ENCODE data around the gene PRKCA.

Gene PRKCA

GRCh38 chr17:66805567-66805966 is 503.2 kb downstream of the PRKCA start:
- TF ChIP-seq, protein P1, sequence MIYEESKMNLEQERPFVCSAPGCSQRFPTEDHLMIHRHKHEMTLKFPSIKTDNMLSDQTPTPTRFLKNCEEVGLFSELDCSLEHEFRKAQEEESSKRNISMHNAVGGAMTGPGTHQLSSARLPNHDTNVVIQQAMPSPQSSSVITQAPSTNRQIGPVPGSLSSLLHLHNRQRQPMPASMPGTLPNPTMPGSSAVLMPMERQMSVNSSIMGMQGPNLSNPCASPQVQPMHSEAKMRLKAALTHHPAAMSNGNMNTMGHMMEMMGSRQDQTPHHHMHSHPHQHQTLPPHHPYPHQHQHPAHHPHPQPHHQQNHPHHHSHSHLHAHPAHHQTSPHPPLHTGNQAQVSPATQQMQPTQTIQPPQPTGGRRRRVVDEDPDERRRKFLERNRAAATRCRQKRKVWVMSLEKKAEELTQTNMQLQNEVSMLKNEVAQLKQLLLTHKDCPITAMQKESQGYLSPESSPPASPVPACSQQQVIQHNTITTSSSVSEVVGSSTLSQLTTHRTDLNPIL (CRISPR knock-in tag; IDR thresholded peaks at IDR 0.05; ENCODE audit: low read depth): no peak
- TF ChIP-seq ESRRG (CRISPR knock-in tag; IDR thresholded peaks at IDR 0.05) (no peak), TCF4 (CRISPR knock-in tag; IDR thresholded peaks at IDR 0.05; ENCODE audit: borderline replicate concordance) (no peak), ZFP30 (CRISPR knock-in tag; IDR thresholded peaks at IDR 0.05) (no peak), TOX (CRISPR knock-in tag; IDR thresholded peaks at IDR 0.05; ENCODE audit: borderline replicate concordance) (no peak), OSR1 (CRISPR knock-in tag; IDR thresholded peaks at IDR 0.05) (no peak), ZC3H10 (CRISPR knock-in tag; IDR thresholded peaks at IDR 0.05) (no peak), ZNF8 (CRISPR knock-in tag; IDR thresholded peaks at IDR 0.05) (no peak), RARB (CRISPR knock-in tag; IDR thresholded peaks at IDR 0.05) (no peak), ZNF565 (CRISPR knock-in tag; conservative IDR thresholded peaks at IDR 0.05; ENCODE audit: low read depth) (no peak), CSRNP3 (CRISPR knock-in tag; IDR thresholded peaks at IDR 0.05) (no peak), SNAI2 (CRISPR knock-in tag; IDR thresholded peaks at IDR 0.05) (no peak), ARNTL (CRISPR knock-in tag; IDR thresholded peaks at IDR 0.05; ENCODE audit: borderline replicate concordance, low read depth) (no peak), BACH2 (CRISPR knock-in tag; IDR thresholded peaks at IDR 0.05; ENCODE audit: borderline replicate concordance) (no peak), PPARA (CRISPR knock-in tag; IDR thresholded peaks at IDR 0.05; ENCODE audit: borderline replicate concordance) (no peak)
- TF ChIP-seq, protein P2, sequence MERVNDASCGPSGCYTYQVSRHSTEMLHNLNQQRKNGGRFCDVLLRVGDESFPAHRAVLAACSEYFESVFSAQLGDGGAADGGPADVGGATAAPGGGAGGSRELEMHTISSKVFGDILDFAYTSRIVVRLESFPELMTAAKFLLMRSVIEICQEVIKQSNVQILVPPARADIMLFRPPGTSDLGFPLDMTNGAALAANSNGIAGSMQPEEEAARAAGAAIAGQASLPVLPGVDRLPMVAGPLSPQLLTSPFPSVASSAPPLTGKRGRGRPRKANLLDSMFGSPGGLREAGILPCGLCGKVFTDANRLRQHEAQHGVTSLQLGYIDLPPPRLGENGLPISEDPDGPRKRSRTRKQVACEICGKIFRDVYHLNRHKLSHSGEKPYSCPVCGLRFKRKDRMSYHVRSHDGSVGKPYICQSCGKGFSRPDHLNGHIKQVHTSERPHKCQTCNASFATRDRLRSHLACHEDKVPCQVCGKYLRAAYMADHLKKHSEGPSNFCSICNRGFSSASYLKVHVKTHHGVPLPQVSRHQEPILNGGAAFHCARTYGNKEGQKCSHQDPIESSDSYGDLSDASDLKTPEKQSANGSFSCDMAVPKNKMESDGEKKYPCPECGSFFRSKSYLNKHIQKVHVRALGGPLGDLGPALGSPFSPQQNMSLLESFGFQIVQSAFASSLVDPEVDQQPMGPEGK (CRISPR knock-in tag; IDR thresholded peaks at IDR 0.05; ENCODE audit: borderline replicate concordance): no peak
- ATAC-seq: no peak

DNA sequence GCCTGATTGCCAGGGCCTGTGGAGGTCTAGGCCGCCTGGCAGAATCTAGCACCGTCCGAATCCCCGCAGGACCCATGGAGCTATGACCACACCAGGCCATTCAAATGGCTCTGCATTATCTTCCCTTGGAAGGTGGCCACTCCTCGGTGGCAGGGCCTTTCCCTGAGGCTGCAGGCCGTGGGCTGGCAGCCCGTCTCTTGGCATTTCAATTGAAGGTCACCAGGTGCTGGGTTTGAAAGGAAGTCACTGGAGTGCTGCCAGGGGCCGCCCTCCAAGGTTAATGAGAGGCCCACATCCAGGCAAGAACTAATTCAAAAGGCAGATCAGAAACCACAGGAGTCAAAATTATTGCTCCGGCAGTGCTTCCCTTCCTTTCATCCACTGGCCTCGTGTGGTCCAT is 504.8 kb downstream of the PRKCA start:
- ATAC-seq: no peak
- TF ChIP-seq GLIS3 (CRISPR knock-in tag; IDR thresholded peaks at IDR 0.05) (no peak), RARB (CRISPR knock-in tag; IDR thresholded peaks at IDR 0.05) (no peak), OSR1 (CRISPR knock-in tag; IDR thresholded peaks at IDR 0.05) (no peak), ISL1 (CRISPR knock-in tag; IDR thresholded peaks at IDR 0.05) (no peak), ESRRG (CRISPR knock-in tag; IDR thresholded peaks at IDR 0.05) (no peak), ZC3H10 (CRISPR knock-in tag; IDR thresholded peaks at IDR 0.05) (no peak), TCF4 (CRISPR knock-in tag; IDR thresholded peaks at IDR 0.05; ENCODE audit: borderline replicate concordance) (no peak), ZNF565 (CRISPR knock-in tag; conservative IDR thresholded peaks at IDR 0.05; ENCODE audit: low read depth) (no peak), CSRNP3 (CRISPR knock-in tag; IDR thresholded peaks at IDR 0.05) (no peak), PPARA (CRISPR knock-in tag; IDR thresholded peaks at IDR 0.05; ENCODE audit: borderline replicate concordance) (no peak), ZFP30 (CRISPR knock-in tag; IDR thresholded peaks at IDR 0.05) (no peak)
- TF ChIP-seq, protein P2 (CRISPR knock-in tag; IDR thresholded peaks at IDR 0.05; ENCODE audit: borderline replicate concordance): no peak
- TF ChIP-seq, protein P1 (CRISPR knock-in tag; IDR thresholded peaks at IDR 0.05; ENCODE audit: low read depth): no peak
- TF ChIP-seq, protein P3, sequence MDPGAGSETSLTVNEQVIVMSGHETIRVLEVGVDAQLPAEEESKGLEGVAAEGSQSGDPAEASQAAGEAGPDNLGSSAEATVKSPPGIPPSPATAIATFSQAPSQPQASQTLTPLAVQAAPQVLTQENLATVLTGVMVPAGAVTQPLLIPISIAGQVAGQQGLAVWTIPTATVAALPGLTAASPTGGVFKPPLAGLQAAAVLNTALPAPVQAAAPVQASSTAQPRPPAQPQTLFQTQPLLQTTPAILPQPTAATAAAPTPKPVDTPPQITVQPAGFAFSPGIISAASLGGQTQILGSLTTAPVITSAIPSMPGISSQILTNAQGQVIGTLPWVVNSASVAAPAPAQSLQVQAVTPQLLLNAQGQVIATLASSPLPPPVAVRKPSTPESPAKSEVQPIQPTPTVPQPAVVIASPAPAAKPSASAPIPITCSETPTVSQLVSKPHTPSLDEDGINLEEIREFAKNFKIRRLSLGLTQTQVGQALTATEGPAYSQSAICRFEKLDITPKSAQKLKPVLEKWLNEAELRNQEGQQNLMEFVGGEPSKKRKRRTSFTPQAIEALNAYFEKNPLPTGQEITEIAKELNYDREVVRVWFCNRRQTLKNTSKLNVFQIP (CRISPR knock-in tag; IDR thresholded peaks at IDR 0.05; ENCODE audit: borderline replicate concordance, low read depth): no peak
- TF ChIP-seq, protein P4, sequence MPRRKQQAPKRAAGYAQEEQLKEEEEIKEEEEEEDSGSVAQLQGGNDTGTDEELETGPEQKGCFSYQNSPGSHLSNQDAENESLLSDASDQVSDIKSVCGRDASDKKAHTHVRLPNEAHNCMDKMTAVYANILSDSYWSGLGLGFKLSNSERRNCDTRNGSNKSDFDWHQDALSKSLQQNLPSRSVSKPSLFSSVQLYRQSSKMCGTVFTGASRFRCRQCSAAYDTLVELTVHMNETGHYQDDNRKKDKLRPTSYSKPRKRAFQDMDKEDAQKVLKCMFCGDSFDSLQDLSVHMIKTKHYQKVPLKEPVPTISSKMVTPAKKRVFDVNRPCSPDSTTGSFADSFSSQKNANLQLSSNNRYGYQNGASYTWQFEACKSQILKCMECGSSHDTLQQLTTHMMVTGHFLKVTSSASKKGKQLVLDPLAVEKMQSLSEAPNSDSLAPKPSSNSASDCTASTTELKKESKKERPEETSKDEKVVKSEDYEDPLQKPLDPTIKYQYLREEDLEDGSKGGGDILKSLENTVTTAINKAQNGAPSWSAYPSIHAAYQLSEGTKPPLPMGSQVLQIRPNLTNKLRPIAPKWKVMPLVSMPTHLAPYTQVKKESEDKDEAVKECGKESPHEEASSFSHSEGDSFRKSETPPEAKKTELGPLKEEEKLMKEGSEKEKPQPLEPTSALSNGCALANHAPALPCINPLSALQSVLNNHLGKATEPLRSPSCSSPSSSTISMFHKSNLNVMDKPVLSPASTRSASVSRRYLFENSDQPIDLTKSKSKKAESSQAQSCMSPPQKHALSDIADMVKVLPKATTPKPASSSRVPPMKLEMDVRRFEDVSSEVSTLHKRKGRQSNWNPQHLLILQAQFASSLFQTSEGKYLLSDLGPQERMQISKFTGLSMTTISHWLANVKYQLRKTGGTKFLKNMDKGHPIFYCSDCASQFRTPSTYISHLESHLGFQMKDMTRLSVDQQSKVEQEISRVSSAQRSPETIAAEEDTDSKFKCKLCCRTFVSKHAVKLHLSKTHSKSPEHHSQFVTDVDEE (CRISPR knock-in tag; IDR thresholded peaks at IDR 0.05): no peak
